SK-N-SH treated with all-trans-retinoic acid at 6 μM for 48 hours (cell line): ENCODE data around the gene NR1H3.

Experiments
- ARNTL ChIP-seq: fragments of 450-650 bp; formaldehyde crosslinking; IDR thresholded peaks from 2 replicates; pipeline ENCODE4 v1.5.0; 2020; ENCODE audit warnings: low read depth, mild to moderate bottlenecking, moderate library complexity, borderline replicate concordance
- BACH2 ChIP-seq: fragments of 250-450 bp; sonication (Bioruptor Pico); IDR thresholded peaks from 2 replicates; pipeline ENCODE4 v1.9.0; 2021; ENCODE audit warnings: mild to moderate bottlenecking, borderline replicate concordance
- CREB5 ChIP-seq: fragments of 250-450 bp; sonication (Bioruptor Pico); IDR thresholded peaks from 2 replicates; pipeline ENCODE4 v1.5.1; 2020; ENCODE audit warnings: low read depth, mild to moderate bottlenecking, moderate library complexity
- CSDC2 ChIP-seq: fragments of 250-450 bp; sonication (Bioruptor Pico); IDR thresholded peaks from 2 replicates; pipeline ENCODE4 v1.5.0; 2020; ENCODE audit warnings: mild to moderate bottlenecking, moderate library complexity
- GLIS3 ChIP-seq: fragments of 250-450 bp; sonication (Bioruptor Pico); IDR thresholded peaks from 2 replicates; pipeline ENCODE4 v1.5.0; 2020; ENCODE audit warnings: mild to moderate bottlenecking, moderate library complexity
- OSR1 ChIP-seq: fragments of 250-450 bp; sonication (Bioruptor Pico); IDR thresholded peaks from 2 replicates; pipeline ENCODE4 v1.8.0; 2022; ENCODE audit warnings: moderate library complexity, mild to moderate bottlenecking, inconsistent platforms
- RARB ChIP-seq: fragments of 250-450 bp; sonication (Bioruptor Pico); IDR thresholded peaks from 2 replicates; pipeline ENCODE4 v1.8.0; 2021; ENCODE audit warnings: mild to moderate bottlenecking, moderate library complexity
- TOX ChIP-seq: fragments of 250-450 bp; sonication (Bioruptor Pico); IDR thresholded peaks from 2 replicates; pipeline ENCODE4 v1.8.0; 2021; ENCODE audit warnings: mild to moderate bottlenecking, moderate library complexity, borderline replicate concordance
- TSHZ2 ChIP-seq: fragments of 250-450 bp; sonication (Bioruptor Pico); IDR thresholded peaks from 2 replicates; pipeline ENCODE4 v1.5.0; 2020; ENCODE audit warnings: mild to moderate bottlenecking, moderate library complexity
- ZFP3 ChIP-seq: fragments of 250-450 bp; sonication (Bioruptor Pico); IDR thresholded peaks from 2 replicates; pipeline ENCODE4 v1.5.0; 2020; ENCODE audit warnings: mild to moderate bottlenecking, moderate library complexity
- ZFP30 ChIP-seq: fragments of 450-650 bp; formaldehyde crosslinking; IDR thresholded peaks from 2 replicates; pipeline ENCODE4 v1.5.0; 2022; ENCODE audit warnings: mild to moderate bottlenecking, moderate library complexity
- ZNF70 ChIP-seq: fragments of 450-650 bp; formaldehyde crosslinking; IDR thresholded peaks from 2 replicates; pipeline ENCODE4 v1.5.0; 2020; ENCODE audit warnings: mild to moderate bottlenecking, moderate library complexity
- TF ChIP-seq, protein P1 (sequence below): fragments of 250-450 bp; sonication (Bioruptor Pico); IDR thresholded peaks from 2 replicates; pipeline ENCODE4 v1.8.0; 2020; ENCODE audit warnings: mild to moderate bottlenecking, moderate library complexity, borderline replicate concordance
- TF ChIP-seq, protein P2 (sequence below): fragments of 250-450 bp; sonication (Bioruptor Pico); IDR thresholded peaks from 2 replicates; pipeline ENCODE4 v1.8.0; 2021; ENCODE audit warnings: low read depth, mild to moderate bottlenecking, moderate library complexity, borderline replicate concordance

DNA sequence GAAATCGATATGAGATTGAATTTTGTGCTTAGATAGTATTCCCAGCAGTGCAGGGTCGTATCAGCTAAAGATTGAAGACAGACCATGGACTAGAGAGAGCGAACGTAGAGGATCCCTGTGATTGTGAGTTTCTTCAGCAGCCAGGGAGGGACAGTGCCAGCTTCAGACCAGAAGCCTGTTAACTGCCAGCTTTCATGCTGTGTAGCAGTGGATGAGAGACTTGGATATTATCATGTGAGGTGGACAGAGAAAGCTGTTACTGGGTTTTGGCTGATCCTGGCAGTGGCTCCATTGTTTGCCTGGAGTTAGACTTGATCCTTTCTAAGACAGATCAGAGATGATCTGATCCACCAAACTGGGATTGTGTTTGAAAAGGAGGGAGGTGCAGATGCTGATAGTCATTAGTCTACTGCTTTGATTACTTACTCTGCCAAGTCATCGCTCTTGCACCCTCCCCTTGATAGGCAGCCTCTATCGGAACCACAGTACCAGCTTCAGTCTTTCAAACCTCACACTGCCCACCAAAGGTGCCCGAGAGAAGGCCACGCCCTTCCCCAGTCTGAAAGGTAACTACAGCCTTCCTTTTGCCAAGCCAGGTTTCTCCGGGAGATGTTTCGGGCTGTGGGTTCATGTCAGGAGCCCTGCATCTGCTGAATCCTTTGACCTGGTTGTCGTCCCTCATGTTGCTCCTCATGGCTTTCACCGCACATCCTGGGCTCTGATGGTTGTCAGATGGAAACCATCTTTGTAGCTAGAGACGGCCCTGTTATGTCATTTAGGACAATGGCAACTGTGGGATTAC lies 28.4 kb downstream of the NR1H3 start:
- no peak for TF ChIP-seq OSR1 (CRISPR knock-in tag)
- no peak for TF ChIP-seq BACH2
- TF ChIP-seq ZNF70 (CRISPR knock-in tag), result no peak
- TF ChIP-seq, protein P1, sequence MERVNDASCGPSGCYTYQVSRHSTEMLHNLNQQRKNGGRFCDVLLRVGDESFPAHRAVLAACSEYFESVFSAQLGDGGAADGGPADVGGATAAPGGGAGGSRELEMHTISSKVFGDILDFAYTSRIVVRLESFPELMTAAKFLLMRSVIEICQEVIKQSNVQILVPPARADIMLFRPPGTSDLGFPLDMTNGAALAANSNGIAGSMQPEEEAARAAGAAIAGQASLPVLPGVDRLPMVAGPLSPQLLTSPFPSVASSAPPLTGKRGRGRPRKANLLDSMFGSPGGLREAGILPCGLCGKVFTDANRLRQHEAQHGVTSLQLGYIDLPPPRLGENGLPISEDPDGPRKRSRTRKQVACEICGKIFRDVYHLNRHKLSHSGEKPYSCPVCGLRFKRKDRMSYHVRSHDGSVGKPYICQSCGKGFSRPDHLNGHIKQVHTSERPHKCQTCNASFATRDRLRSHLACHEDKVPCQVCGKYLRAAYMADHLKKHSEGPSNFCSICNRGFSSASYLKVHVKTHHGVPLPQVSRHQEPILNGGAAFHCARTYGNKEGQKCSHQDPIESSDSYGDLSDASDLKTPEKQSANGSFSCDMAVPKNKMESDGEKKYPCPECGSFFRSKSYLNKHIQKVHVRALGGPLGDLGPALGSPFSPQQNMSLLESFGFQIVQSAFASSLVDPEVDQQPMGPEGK (CRISPR knock-in tag), result no peak
- TF ChIP-seq CREB5 (CRISPR knock-in tag), result no peak
- TF ChIP-seq ARNTL (CRISPR knock-in tag), result no peak
- TF ChIP-seq ZFP30 (CRISPR knock-in tag), result no peak
- TF ChIP-seq ZFP3 (CRISPR knock-in tag), result no peak
- TF ChIP-seq TSHZ2 (CRISPR knock-in tag), result no peak
- no peak for TF ChIP-seq TOX (CRISPR knock-in tag)
- no peak for TF ChIP-seq GLIS3 (CRISPR knock-in tag)
- TF ChIP-seq RARB (CRISPR knock-in tag), result no peak
- TF ChIP-seq CSDC2 (CRISPR knock-in tag), result no peak
- TF ChIP-seq, protein P2, sequence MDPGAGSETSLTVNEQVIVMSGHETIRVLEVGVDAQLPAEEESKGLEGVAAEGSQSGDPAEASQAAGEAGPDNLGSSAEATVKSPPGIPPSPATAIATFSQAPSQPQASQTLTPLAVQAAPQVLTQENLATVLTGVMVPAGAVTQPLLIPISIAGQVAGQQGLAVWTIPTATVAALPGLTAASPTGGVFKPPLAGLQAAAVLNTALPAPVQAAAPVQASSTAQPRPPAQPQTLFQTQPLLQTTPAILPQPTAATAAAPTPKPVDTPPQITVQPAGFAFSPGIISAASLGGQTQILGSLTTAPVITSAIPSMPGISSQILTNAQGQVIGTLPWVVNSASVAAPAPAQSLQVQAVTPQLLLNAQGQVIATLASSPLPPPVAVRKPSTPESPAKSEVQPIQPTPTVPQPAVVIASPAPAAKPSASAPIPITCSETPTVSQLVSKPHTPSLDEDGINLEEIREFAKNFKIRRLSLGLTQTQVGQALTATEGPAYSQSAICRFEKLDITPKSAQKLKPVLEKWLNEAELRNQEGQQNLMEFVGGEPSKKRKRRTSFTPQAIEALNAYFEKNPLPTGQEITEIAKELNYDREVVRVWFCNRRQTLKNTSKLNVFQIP (CRISPR knock-in tag), result no peak
